GM12878 (cell line): ENCODE results near the gene KLC4. TPM values are rescaled to one million over a fixed set of nuclear protein-coding genes. Genes with fewer than 3 reads are reported as not detected.

Experiments
- ATAC-seq: fragments of 200-7000 bp; cut with Tn5 transposase; 3 replicates; pipeline ENCODE4 v1.9.1; 2020; ENCODE audit warnings: mild to moderate bottlenecking, moderate library complexity
- BruUV-seq: library from RNA; stranded (reverse); fragments of 400-500 nt; replicated peaks from 2 replicates; lab custom pipeline; 2021; lab: Mats Ljungman, UMichigan
- CTCF ChIA-PET: fragments of 300-600 bp; sonication (Branson Sonifier 250); formaldehyde crosslinking; extraction: SDS; loops from one replicate; lab custom pipeline; 2021; ENCODE audit warnings: inconsistent platforms; lab: Yijun Ruan, JAX
- POLR2A ChIA-PET: fragments of 350-600 bp; formaldehyde crosslinking; extraction: SDS; loops from one replicate; lab custom pipeline; 2021; ENCODE audit warnings: inconsistent platforms; lab: Charles Lee
- RAD21 ChIA-PET: fragments of 300-600 bp; sonication (Branson Sonifier 250); formaldehyde crosslinking; loops from one replicate; lab custom pipeline; 2023; ENCODE audit warnings: antibody characterized with exemption; ENCODE audit not compliant: unreplicated experiment; lab: Charles Lee
- SMC1A ChIA-PET: fragments of 300-600 bp; sonication (Branson Sonifier 250); formaldehyde crosslinking; loops from one replicate; lab custom pipeline; 2023; ENCODE audit not compliant: unreplicated experiment, uncharacterized antibody; lab: Charles Lee
- DNase-seq: peaks from one replicate; pipeline ENCODE4 v3.0.0-alpha.2; 2011; ENCODE audit warnings: low read depth, low spot score
- FAIRE-seq: peaks from 3 replicates; lab custom pipeline; 2011; peaks lifted over from hg19 to GRCh38; lab: Jason Lieb, UNC
- H2AFZ ChIP-seq: 2 replicates; pipeline ENCODE4 v1.6.0; 2011; ENCODE audit warnings: low read depth, low read length, control low read depth; ENCODE audit not compliant: control insufficient read depth
- H3K27ac ChIP-seq: 2 replicates; pipeline ENCODE4 v1.5.1; 2011; ENCODE audit warnings: control low read depth; ENCODE audit not compliant: control insufficient read depth, insufficient read depth
- H3K27me3 ChIP-seq, 2 experiments: replicated peaks in 1 of 2; 2 replicates each; pipeline versions ENCODE4 v1.6.0 to v1.6.1; 2011; ENCODE audit warnings: low read length in 1 of 2; ENCODE audit not compliant: control insufficient read depth in 2 of 2, insufficient read depth in 2 of 2
- H3K36me3 ChIP-seq, 2 experiments: 2 replicates each; pipeline ENCODE4 v1.5.1; 2011; ENCODE audit warnings: low read length in 1 of 2; ENCODE audit not compliant: control insufficient read depth in 2 of 2, insufficient read depth in 2 of 2
- H3K4me1 ChIP-seq: 2 replicates; pipeline ENCODE4 v1.6.1; 2011; ENCODE audit warnings: mild to moderate bottlenecking, low read length, moderate library complexity, mixed read lengths; ENCODE audit not compliant: control insufficient read depth, insufficient read depth
- H3K4me2 ChIP-seq: 2 replicates; pipeline ENCODE4 v1.6.0; 2011; ENCODE audit warnings: control low read depth; ENCODE audit not compliant: control insufficient read depth, insufficient read depth
- H3K4me3 ChIP-seq: fragments of 200-600 bp; sonication (generic); 2 replicates; pipeline ENCODE4 v1.5.1; 2016
- H3K79me2 ChIP-seq: 2 replicates; pipeline ENCODE4 v1.6.0; 2011; ENCODE audit warnings: low read length; ENCODE audit not compliant: control insufficient read depth, insufficient read depth
- H3K9ac ChIP-seq: 2 replicates; pipeline ENCODE4 v1.8.0; 2011; ENCODE audit warnings: low read length, control low read depth, mixed read lengths; ENCODE audit not compliant: control insufficient read depth, insufficient read depth
- H3K9me3 ChIP-seq: replicated peaks from 3 replicates; pipeline ENCODE4 v1.5.1; 2011; ENCODE audit warnings: mild to moderate bottlenecking, low read length; ENCODE audit not compliant: control insufficient read depth, insufficient read depth
- H4K20me1 ChIP-seq: 2 replicates; pipeline ENCODE4 v1.6.0; 2011; ENCODE audit not compliant: control insufficient read depth, insufficient read depth
- CHD2 ChIP-seq: IDR thresholded peaks from 2 replicates; pipeline ENCODE4 v1.6.1; 2011; ENCODE audit warnings: low read depth, low read length, improper control_type of control experiment, borderline replicate concordance
- HDAC6 ChIP-seq: fragments of 200-600 bp; sonication (generic); IDR thresholded peaks from one replicate; pipeline ENCODE4 v1.8.0; 2017; ENCODE audit warnings: antibody characterized with exemption; ENCODE audit not compliant: unreplicated experiment
- POLR2A ChIP-seq: IDR thresholded peaks from 2 replicates; pipeline ENCODE4 v1.6.1; 2011; ENCODE audit warnings: low read depth, mild to moderate bottlenecking, low read length
- RBBP5 ChIP-seq: fragments of 200-600 bp; sonication (generic); conservative IDR thresholded peaks from 2 replicates; pipeline ENCODE4 v1.6.1; 2016
- SMAD1 ChIP-seq: fragments of 450-650 bp; IDR thresholded peaks from 2 replicates; pipeline ENCODE4 v1.6.1; 2018; ENCODE audit warnings: mild to moderate bottlenecking, low read depth; ENCODE audit not compliant: partially characterized antibody
- SUPT20H ChIP-seq: IDR thresholded peaks from 2 replicates; pipeline ENCODE4 v1.6.1; 2011; ENCODE audit warnings: low read depth, mild to moderate bottlenecking, low read length, moderate library complexity, borderline replicate concordance; ENCODE audit not compliant: control insufficient read depth
- WGBS: methylation state at CpG from one replicate; pipeline ENCODE4 v1.1.6; 2016; ENCODE audit warnings: low lambda C conversion rate; ENCODE audit not compliant: insufficient replicate concordance, insufficient coverage; ENCODE audit errors: missing lambda C conversion rate; 5-methylcytosine and 5-hydroxymethylcytosine counted together
- in situ Hi-C: fragments of 300-500 bp; cut with MboI; formaldehyde crosslinking; loops from 9 replicates; pipeline ENCODE4 v1.14.3; 2018; ENCODE audit warnings: mixed read lengths
- intact Hi-C: fragments of 100-400 bp; cut with micrococcal nuclease; formaldehyde crosslinking; loops from one replicate; pipeline ENCODE4 v1.14.2; 2022; ENCODE audit not compliant: unreplicated experiment
- polyA plus RNA-seq, 11 experiments: library from polyadenylated mRNA; depleted of rRNA in 4 of 11; unstranded in 6 of 11; stranded (reverse) in 5 of 11; fragments of >200 nt; fragmentation: Nextera tagmentation in 4 of 11; fragmentation: Illumina TruSeq in 1 of 11; extraction: Ambion mirVana in 4 of 11; extraction: Trizol in 1 of 11; gene quantifications; 1 replicate in 1 of 11; 2 replicates in 10 of 11; pipeline versions ENCODE4 v1.2.1 to v1.2.3, GENCODE V29; 2011 to 2016; ENCODE audit warnings: inconsistent platforms in 2 of 11, missing spikeins in 2 of 11, low read depth in 1 of 11
- total RNA-seq, 4 experiments: library from RNA; depleted of rRNA in 3 of 4; stranded (reverse); fragments of >200 nt in 3 of 4; fragmentation: Illumina TruSeq in 1 of 4; extraction: Trizol in 1 of 4; gene quantifications; 2 replicates each; pipeline versions ENCODE4 v1.2.1 to v1.2.3, GENCODE V29; 2013 to 2021
- TF ChIP-seq, protein P1 (sequence below): fragments of 450-650 bp; IDR thresholded peaks from 2 replicates; pipeline ENCODE4 v1.6.1; 2017; ENCODE audit warnings: mild to moderate bottlenecking, moderate library complexity
- TF ChIP-seq, protein P2 (sequence below): IDR thresholded peaks from 2 replicates; pipeline ENCODE4 v1.6.1; 2012; ENCODE audit warnings: low read length, inconsistent platforms
- TF ChIP-seq, protein P3 (sequence below): fragments of 450-650 bp; IDR thresholded peaks from 2 replicates; pipeline ENCODE4 v1.6.1; 2017; ENCODE audit warnings: low read depth, mild to moderate bottlenecking, moderate library complexity
- TF ChIP-seq, protein P4 (sequence below): fragments of 450-650 bp; IDR thresholded peaks from 2 replicates; pipeline ENCODE4 v1.6.1; 2016; ENCODE audit warnings: mild to moderate bottlenecking, moderate library complexity, borderline replicate concordance

KLC4 gene
- total and polyA plus RNA-seq, 10 of the 15 experiments (the other 5 are each of a cell fraction or from before 2014, with no cell fraction given), result 0.90 to 13.4 (median 6.9) TPM

DNA sequence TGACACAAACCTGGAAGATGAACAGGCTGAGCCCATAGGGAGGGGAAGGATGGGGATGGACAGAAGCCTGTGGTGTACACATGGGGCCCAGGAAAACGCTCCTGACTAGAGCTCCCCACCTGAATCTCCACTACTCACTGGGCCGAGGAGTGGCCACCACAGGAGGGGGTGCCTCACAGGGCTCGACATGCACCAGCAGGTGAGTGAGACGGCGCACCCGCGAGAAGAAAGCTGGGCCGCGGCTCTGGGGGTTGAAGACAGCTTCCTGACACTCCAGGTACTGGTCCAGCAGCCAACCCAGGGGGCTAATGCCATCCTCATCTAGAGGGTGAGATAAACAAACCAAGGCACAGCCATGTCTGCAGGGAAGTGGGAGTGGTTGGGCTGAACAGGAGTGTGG is 16.1 kb upstream of the KLC4 start:
- WGBS, result 99% methylated on average over 9 of the region's 9 CpGs
- POLR2A ChIA-PET, result interaction anchor here (0.6 kb wide), 1 partner anchor 127 kb away, joined by 5 read pairs; no protein-coding TSS in a partner anchor
- CTCF ChIA-PET, result no interaction called here
- H3K9me3 ChIP-seq, result no peaks in the 10 kb centered on the region
- no peaks in the 10 kb centered on the region for H3K4me1 ChIP-seq
- SMC1A ChIA-PET, result no interaction called here
- RAD21 ChIA-PET, result no interaction called here
- FAIRE-seq, result no peak
- H3K9ac ChIP-seq, result no peak overlapping the region
- ATAC-seq, result no peak
- H2AFZ ChIP-seq, result no peak overlapping the region
- H3K27ac ChIP-seq, result no peak overlapping the region
- no TSS peak for BruUV-seq
- no peak overlapping the region for H3K4me3 ChIP-seq
- no peaks in the 10 kb centered on the region for H3K79me2 ChIP-seq
- H3K27me3 ChIP-seq, result no peaks in the 10 kb centered on the region
- intact Hi-C loops (no loop called here), in situ Hi-C loops (no loop called here)
- no peak for DNase-seq
- H3K4me2 ChIP-seq, result no peak overlapping the region
- no peak for TF ChIP-seq SUPT20H
- no peak for TF ChIP-seq SMAD1
- TF ChIP-seq, protein P1, sequence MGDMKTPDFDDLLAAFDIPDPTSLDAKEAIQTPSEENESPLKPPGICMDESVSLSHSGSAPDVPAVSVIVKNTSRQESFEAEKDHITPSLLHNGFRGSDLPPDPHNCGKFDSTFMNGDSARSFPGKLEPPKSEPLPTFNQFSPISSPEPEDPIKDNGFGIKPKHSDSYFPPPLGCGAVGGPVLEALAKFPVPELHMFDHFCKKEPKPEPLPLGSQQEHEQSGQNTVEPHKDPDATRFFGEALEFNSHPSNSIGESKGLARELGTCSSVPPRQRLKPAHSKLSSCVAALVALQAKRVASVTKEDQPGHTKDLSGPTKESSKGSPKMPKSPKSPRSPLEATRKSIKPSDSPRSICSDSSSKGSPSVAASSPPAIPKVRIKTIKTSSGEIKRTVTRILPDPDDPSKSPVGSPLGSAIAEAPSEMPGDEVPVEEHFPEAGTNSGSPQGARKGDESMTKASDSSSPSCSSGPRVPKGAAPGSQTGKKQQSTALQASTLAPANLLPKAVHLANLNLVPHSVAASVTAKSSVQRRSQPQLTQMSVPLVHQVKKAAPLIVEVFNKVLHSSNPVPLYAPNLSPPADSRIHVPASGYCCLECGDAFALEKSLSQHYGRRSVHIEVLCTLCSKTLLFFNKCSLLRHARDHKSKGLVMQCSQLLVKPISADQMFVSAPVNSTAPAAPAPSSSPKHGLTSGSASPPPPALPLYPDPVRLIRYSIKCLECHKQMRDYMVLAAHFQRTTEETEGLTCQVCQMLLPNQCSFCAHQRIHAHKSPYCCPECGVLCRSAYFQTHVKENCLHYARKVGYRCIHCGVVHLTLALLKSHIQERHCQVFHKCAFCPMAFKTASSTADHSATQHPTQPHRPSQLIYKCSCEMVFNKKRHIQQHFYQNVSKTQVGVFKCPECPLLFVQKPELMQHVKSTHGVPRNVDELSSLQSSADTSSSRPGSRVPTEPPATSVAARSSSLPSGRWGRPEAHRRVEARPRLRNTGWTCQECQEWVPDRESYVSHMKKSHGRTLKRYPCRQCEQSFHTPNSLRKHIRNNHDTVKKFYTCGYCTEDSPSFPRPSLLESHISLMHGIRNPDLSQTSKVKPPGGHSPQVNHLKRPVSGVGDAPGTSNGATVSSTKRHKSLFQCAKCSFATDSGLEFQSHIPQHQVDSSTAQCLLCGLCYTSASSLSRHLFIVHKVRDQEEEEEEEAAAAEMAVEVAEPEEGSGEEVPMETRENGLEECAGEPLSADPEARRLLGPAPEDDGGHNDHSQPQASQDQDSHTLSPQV, result no peak
- TF ChIP-seq HDAC6, result no peak
- TF ChIP-seq, protein P2, sequence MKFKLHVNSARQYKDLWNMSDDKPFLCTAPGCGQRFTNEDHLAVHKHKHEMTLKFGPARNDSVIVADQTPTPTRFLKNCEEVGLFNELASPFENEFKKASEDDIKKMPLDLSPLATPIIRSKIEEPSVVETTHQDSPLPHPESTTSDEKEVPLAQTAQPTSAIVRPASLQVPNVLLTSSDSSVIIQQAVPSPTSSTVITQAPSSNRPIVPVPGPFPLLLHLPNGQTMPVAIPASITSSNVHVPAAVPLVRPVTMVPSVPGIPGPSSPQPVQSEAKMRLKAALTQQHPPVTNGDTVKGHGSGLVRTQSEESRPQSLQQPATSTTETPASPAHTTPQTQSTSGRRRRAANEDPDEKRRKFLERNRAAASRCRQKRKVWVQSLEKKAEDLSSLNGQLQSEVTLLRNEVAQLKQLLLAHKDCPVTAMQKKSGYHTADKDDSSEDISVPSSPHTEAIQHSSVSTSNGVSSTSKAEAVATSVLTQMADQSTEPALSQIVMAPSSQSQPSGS, result no peak
- no peak for TF ChIP-seq RBBP5
- no peak for TF ChIP-seq CHD2
- TF ChIP-seq, protein P3, sequence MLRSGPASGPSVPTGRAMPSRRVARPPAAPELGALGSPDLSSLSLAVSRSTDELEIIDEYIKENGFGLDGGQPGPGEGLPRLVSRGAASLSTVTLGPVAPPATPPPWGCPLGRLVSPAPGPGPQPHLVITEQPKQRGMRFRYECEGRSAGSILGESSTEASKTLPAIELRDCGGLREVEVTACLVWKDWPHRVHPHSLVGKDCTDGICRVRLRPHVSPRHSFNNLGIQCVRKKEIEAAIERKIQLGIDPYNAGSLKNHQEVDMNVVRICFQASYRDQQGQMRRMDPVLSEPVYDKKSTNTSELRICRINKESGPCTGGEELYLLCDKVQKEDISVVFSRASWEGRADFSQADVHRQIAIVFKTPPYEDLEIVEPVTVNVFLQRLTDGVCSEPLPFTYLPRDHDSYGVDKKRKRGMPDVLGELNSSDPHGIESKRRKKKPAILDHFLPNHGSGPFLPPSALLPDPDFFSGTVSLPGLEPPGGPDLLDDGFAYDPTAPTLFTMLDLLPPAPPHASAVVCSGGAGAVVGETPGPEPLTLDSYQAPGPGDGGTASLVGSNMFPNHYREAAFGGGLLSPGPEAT, result no peak
- TF ChIP-seq, protein P4, sequence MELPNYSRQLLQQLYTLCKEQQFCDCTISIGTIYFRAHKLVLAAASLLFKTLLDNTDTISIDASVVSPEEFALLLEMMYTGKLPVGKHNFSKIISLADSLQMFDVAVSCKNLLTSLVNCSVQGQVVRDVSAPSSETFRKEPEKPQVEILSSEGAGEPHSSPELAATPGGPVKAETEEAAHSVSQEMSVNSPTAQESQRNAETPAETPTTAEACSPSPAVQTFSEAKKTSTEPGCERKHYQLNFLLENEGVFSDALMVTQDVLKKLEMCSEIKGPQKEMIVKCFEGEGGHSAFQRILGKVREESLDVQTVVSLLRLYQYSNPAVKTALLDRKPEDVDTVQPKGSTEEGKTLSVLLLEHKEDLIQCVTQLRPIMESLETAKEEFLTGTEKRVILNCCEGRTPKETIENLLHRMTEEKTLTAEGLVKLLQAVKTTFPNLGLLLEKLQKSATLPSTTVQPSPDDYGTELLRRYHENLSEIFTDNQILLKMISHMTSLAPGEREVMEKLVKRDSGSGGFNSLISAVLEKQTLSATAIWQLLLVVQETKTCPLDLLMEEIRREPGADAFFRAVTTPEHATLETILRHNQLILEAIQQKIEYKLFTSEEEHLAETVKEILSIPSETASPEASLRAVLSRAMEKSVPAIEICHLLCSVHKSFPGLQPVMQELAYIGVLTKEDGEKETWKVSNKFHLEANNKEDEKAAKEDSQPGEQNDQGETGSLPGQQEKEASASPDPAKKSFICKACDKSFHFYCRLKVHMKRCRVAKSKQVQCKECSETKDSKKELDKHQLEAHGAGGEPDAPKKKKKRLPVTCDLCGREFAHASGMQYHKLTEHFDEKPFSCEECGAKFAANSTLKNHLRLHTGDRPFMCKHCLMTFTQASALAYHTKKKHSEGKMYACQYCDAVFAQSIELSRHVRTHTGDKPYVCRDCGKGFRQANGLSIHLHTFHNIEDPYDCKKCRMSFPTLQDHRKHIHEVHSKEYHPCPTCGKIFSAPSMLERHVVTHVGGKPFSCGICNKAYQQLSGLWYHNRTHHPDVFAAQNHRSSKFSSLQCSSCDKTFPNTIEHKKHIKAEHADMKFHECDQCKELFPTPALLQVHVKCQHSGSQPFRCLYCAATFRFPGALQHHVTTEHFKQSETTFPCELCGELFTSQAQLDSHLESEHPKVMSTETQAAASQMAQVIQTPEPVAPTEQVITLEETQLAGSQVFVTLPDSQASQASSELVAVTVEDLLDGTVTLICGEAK, result no peak
- no peak; the same call in 1 of the 2 replicates for TF ChIP-seq POLR2A
- H3K36me3 ChIP-seq, result peaks cover 6 to 21% of the 10 kb centered on the region in 2 experiments; a peak in 3 of 4 replicates
- no peaks in the 10 kb centered on the region for H4K20me1 ChIP-seq
